ENCODE results near the gene SLC25A5. TPM values are rescaled to one million over a fixed set of nuclear protein-coding genes. Genes with fewer than 3 reads are reported as not detected.

Gene SLC25A5
- total and polyA plus RNA-seq, 4 donors: 103 to 392 (median 144) TPM

DNA sequence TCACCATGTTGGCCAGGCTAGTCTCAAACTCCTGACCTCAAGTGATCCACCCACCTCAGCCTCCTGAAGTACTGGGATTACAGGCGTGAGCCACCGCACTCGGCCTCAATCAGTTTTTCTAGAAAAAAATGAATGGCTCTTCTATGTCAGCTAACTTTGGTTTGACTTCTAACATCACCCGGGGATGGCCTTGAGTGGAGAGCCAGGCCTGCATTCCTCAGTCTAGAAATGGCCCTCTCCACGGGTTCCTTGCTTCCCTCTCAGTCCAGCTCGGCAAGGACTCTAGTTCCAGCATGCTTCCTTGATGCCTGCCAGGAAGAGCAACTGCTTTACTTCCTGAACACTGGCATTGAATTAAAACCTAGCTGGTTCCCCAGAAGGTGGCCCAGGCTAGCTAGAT, 39.0 kb downstream of the SLC25A5 start:
- 64 to 69% methylated on average over 6 of the region's 6 CpGs for WGBS, 2 donors
- intact Hi-C loops (cut with DNase I): no loop called here
- H3K27ac ChIP-seq (ENCODE audit: low read depth in 1 of 2, low read length in 2 of 2): peak overlapping the region in 1 of 2 donors; percentile 44
- no peaks in the 10 kb centered on the region for H3K9me3 ChIP-seq (ENCODE audit: control insufficient read depth, low read length)
- no peak for DNase-seq
- H3K27me3 ChIP-seq (ENCODE audit: control insufficient read depth in 1 of 2, insufficient read depth in 2 of 2, low read length in 1 of 2): no peaks in the 10 kb centered on the region
- no peak overlapping the region for H3K4me3 ChIP-seq (ENCODE audit: low read length in 2 of 2)
- peaks cover 0 to 2% of the 10 kb centered on the region in 2 donors for H3K4me1 ChIP-seq (ENCODE audit: control insufficient read depth in 1 of 2, insufficient read depth in 2 of 2, low read length in 2 of 2)
- no peak for ATAC-seq (ENCODE audit: low FRiP score)
- no peaks in the 10 kb centered on the region for H3K36me3 ChIP-seq (ENCODE audit: control insufficient read depth in 1 of 2, insufficient read depth in 2 of 2, low read length in 1 of 2)

DNA sequence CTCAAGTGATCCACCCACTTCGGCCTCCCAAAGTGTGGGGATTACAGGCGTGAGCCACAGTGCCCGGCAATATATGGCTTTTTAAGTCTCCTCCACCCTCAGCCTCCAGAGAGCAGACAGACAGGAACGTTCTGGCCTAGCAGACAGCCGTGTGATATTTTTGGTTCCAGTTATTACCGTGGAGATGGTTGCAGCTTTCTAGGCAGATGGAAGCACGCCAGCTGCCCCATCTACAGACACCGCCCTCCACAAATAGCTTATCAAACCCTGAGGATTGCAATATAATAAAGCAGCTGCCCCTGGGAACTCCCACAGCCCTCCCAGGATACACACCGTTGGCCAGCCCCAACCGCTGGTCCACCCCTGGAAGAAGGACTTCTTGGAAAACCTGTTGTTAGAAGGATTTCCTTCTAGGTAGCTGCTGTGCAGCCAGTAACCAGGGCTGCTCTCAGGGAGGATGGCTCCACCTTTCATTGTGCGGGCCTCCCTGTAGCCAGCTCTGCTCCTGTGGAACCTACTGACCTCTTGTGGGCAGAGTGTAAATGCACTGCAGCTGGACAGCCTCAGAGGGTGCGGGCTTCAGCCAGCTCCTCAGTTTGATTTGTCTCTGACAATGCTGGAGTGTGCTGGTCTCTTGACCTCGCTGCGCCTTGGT, 44.0 kb downstream of the SLC25A5 start:
- Histone ChIP-seq H3K27me3 (ENCODE audit: control insufficient read depth in 1 of 2, insufficient read depth in 2 of 2, low read length in 1 of 2) (no peaks in the 10 kb centered on the region), H3K4me1 (ENCODE audit: control insufficient read depth in 1 of 2, insufficient read depth in 2 of 2, low read length in 2 of 2) (no peaks in the 10 kb centered on the region), H3K27ac (ENCODE audit: low read depth in 1 of 2, low read length in 2 of 2) (no peak overlapping the region), H3K4me3 (ENCODE audit: low read length in 2 of 2) (no peak overlapping the region), H3K9me3 (ENCODE audit: control insufficient read depth, low read length) (no peaks in the 10 kb centered on the region), H3K36me3 (ENCODE audit: control insufficient read depth in 1 of 2, insufficient read depth in 2 of 2, low read length in 1 of 2) (no peaks in the 10 kb centered on the region)
- intact Hi-C loops (cut with DNase I): loop anchor here (2.0 to 10.0 kb wide), 2 partner anchors 23 to 363 kb away; partner anchors contain the start of genes NDUFA1 (in 1 of the 2) and RNF113A (in 1 of the 2)
- DNase-seq: peak; percentile 61 to 78
- WGBS, 2 donors: 39 to 48% methylated on average over 14 of the region's 14 CpGs
- peak; percentile 89 for ATAC-seq (ENCODE audit: low FRiP score)

DNA sequence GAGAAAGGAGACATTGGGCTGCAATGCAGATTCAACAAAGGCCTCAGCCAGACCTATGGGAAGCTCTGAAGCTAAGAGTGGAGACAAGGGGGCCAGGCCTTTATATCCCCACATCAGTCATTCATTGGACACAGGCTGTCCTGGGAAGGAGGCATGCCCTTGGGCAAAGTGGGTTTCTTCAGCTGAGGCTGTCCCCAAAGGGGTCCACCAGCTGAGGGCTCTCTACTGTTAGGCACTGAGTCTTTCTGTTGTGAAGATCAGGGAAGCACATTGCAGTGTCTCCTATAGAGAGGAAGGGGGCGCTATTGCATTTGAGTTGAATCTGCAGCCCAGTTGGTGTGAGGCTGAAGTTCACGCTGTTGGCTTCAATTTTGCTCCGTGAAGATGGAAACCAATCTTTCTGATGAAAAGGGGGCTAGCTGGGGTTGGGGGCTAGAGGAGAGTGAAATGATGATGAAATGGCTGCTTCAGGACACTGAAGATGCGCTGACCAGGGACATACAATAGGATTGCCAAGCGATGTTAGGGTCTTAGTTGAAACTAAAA, 48.0 kb downstream of the SLC25A5 start:
- Histone ChIP-seq H3K27ac (ENCODE audit: low read depth in 1 of 2, low read length in 2 of 2) (no peak overlapping the region), H3K9me3 (ENCODE audit: control insufficient read depth, low read length) (no peaks in the 10 kb centered on the region), H3K4me3 (ENCODE audit: low read length in 2 of 2) (no peak overlapping the region), H3K36me3 (ENCODE audit: control insufficient read depth in 1 of 2, insufficient read depth in 2 of 2, low read length in 1 of 2) (no peaks in the 10 kb centered on the region), H3K4me1 (ENCODE audit: control insufficient read depth in 1 of 2, insufficient read depth in 2 of 2, low read length in 2 of 2) (no peaks in the 10 kb centered on the region), H3K27me3 (ENCODE audit: control insufficient read depth in 1 of 2, insufficient read depth in 2 of 2, low read length in 1 of 2) (no peaks in the 10 kb centered on the region)
- ATAC-seq (ENCODE audit: low FRiP score) (peak; percentile 75), DNase-seq (no peak)
- WGBS, 2 donors: 30 to 35% methylated on average over 5 of the region's 5 CpGs
- intact Hi-C loops (cut with DNase I): loop anchor here in 1 of 2 donors (10.0 kb wide), 1 partner anchor 359 kb away; the partner anchor contains the start of genes NDUFA1 and RNF113A

DNA sequence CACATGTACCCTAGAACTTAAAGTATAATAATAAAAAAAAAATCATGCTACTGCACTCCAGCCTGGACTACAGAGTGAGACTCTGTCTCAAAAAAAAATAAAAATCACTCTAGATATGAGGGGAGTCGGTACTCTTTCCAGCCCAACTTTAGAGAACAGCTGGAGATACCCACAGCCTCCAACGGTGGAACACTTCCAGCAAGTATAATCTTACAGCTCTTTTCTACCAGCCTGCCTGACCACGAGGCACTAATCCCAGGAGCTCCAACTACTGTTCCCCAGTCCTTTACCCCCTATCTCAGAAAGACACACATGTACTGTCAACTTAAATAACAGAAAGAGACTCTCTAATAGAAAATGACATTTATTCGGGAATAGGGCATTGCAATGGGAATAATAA, 50.1 kb downstream of the SLC25A5 start:
- Histone ChIP-seq H3K4me3 (ENCODE audit: low read length in 2 of 2) (no peak overlapping the region), H3K27ac (ENCODE audit: low read depth in 1 of 2, low read length in 2 of 2) (no peak overlapping the region), H3K9me3 (ENCODE audit: control insufficient read depth, low read length) (no peaks in the 10 kb centered on the region), H3K27me3 (ENCODE audit: control insufficient read depth in 1 of 2, insufficient read depth in 2 of 2, low read length in 1 of 2) (no peaks in the 10 kb centered on the region), H3K36me3 (ENCODE audit: control insufficient read depth in 1 of 2, insufficient read depth in 2 of 2, low read length in 1 of 2) (no peaks in the 10 kb centered on the region), H3K4me1 (ENCODE audit: control insufficient read depth in 1 of 2, insufficient read depth in 2 of 2, low read length in 2 of 2) (no peaks in the 10 kb centered on the region)
- ATAC-seq (ENCODE audit: low FRiP score): no peak
- WGBS, 2 donors: 63 to 79% methylated on average over 4 of the region's 4 CpGs
- no peak for DNase-seq
- intact Hi-C loops (cut with DNase I): loop anchor here in 1 of 2 donors (10.0 kb wide), 1 partner anchor 356 kb away; the partner anchor contains the start of genes NDUFA1 and RNF113A

Other genes starting within 250 kb of the SLC25A5 start
- 10 to 100 TPM; 79.0 to 92.8 TPM for gene PGRMC1, start 232.2 kb upstream of the SLC25A5 start, total RNA-seq
- gene PGRMC1, start 232.2 kb upstream of the SLC25A5 start, polyA plus RNA-seq: 10 to 100 TPM; 64.9 to 90.7 TPM
- 10 to 100 TPM; 11.6 to 13.2 TPM for gene SLC25A43, start 69.1 kb upstream of the SLC25A5 start, total RNA-seq
- gene SLC25A43, start 69.1 kb upstream of the SLC25A5 start, polyA plus RNA-seq: 10 to 100 TPM; 10.2 to 14.1 TPM
- gene STEEP1, start 97.0 kb downstream of the SLC25A5 start, total RNA-seq: 10 to 100 TPM; 16.7 to 18.4 TPM
- gene STEEP1, start 97.0 kb downstream of the SLC25A5 start, polyA plus RNA-seq: 10 to 100 TPM; 18.1 to 25.9 TPM
- gene UBE2A, start 106.1 kb downstream of the SLC25A5 start, total RNA-seq: 10 to 100 TPM; 45.4 to 51.1 TPM
- gene UBE2A, start 106.1 kb downstream of the SLC25A5 start, polyA plus RNA-seq: 10 to 100 TPM; 48.3 to 56.7 TPM
- 1 to 10 TPM; 8.4 to 8.9 TPM for gene NKRF, start 138.0 kb downstream of the SLC25A5 start, total RNA-seq
- gene NKRF, start 138.0 kb downstream of the SLC25A5 start, polyA plus RNA-seq: 1 to 10 TPM; 1.5 to 5.3 TPM
- 10 to 100 TPM; 19.0 to 23.7 TPM for gene SEPTIN6, start 224.7 kb downstream of the SLC25A5 start, total RNA-seq
- 1 to 10 TPM; 4.5 to 6.4 TPM for gene SEPTIN6, start 224.7 kb downstream of the SLC25A5 start, polyA plus RNA-seq

All from aorta (tissue), 5 donors.